Astrocyte (in vitro differentiated cells and primary cell): ENCODE results near the gene NAALADL2. TPM values are rescaled to one million over a fixed set of nuclear protein-coding genes. Genes with fewer than 3 reads are reported as not detected.

Source experiments
- DNase-seq: peaks from one replicate; pipeline ENCODE4 v3.0.0-alpha.2; 2010; ENCODE audit warnings: low read depth
- FAIRE-seq: peaks from 2 replicates; lab custom pipeline; 2011; peaks lifted over from hg19 to GRCh38; lab: Jason Lieb, UNC
- H2AFZ ChIP-seq: 2 replicates; pipeline ENCODE4 v1.6.0; 2012; ENCODE audit warnings: low read depth, low read length, inconsistent platforms
- H3K27ac ChIP-seq: 2 replicates; pipeline ENCODE4 v1.5.1; 2011; ENCODE audit warnings: low read depth, low read length, inconsistent platforms
- H3K27me3 ChIP-seq: 2 replicates; pipeline ENCODE4 v1.6.0; 2011; ENCODE audit warnings: low read length, inconsistent platforms; ENCODE audit not compliant: insufficient read depth
- H3K36me3 ChIP-seq: 2 replicates; pipeline ENCODE4 v1.5.1; 2011; ENCODE audit warnings: low read length, inconsistent platforms; ENCODE audit not compliant: insufficient read depth
- H3K4me1 ChIP-seq: 2 replicates; pipeline ENCODE4 v1.5.1; 2011; ENCODE audit warnings: low read length, inconsistent platforms; ENCODE audit not compliant: insufficient read depth
- H3K4me2 ChIP-seq: 2 replicates; pipeline ENCODE4 v1.6.0; 2012; ENCODE audit warnings: low read length, inconsistent platforms
- H3K4me3 ChIP-seq: 2 replicates; pipeline ENCODE4 v1.5.1; 2011; ENCODE audit warnings: low read depth, mild to moderate bottlenecking, low read length, inconsistent platforms; ENCODE audit not compliant: insufficient read depth
- H3K79me2 ChIP-seq: 2 replicates; pipeline ENCODE4 v1.6.0; 2012; ENCODE audit warnings: mild to moderate bottlenecking, low read length, inconsistent platforms; ENCODE audit not compliant: insufficient read depth
- H3K9ac ChIP-seq: 2 replicates; pipeline ENCODE4 v1.6.0; 2012; ENCODE audit warnings: mild to moderate bottlenecking, low read length, inconsistent platforms
- H3K9me3 ChIP-seq: 2 replicates; pipeline ENCODE4 v1.5.1; 2012; ENCODE audit warnings: low read depth, mild to moderate bottlenecking, low read length, inconsistent platforms; ENCODE audit not compliant: insufficient read depth
- H4K20me1 ChIP-seq: 2 replicates; pipeline ENCODE4 v1.6.0; 2012; ENCODE audit warnings: low read length, inconsistent platforms; ENCODE audit not compliant: insufficient read depth
- H3K27ac Mint-ChIP-seq: one replicate; pipeline ENCODE4 v1.8.0; 2021; ENCODE audit warnings: mild to moderate bottlenecking, mixed read lengths; ENCODE audit not compliant: unreplicated experiment
- H3K27me3 Mint-ChIP-seq: one replicate; pipeline ENCODE4 v1.8.0; 2021; ENCODE audit warnings: low read depth, mixed read lengths; ENCODE audit not compliant: unreplicated experiment
- H3K36me3 Mint-ChIP-seq: one replicate; pipeline ENCODE4 v1.8.0; 2021; ENCODE audit warnings: low read depth, mixed read lengths; ENCODE audit not compliant: unreplicated experiment
- H3K4me1 Mint-ChIP-seq: one replicate; pipeline ENCODE4 v1.8.0; 2021; ENCODE audit warnings: low read depth, mixed read lengths; ENCODE audit not compliant: unreplicated experiment
- H3K4me3 Mint-ChIP-seq: one replicate; pipeline ENCODE4 v1.8.0; 2021; ENCODE audit warnings: mild to moderate bottlenecking, moderate library complexity, mixed read lengths; ENCODE audit not compliant: unreplicated experiment
- H3K9me3 Mint-ChIP-seq: one replicate; pipeline ENCODE4 v1.8.0; 2021; ENCODE audit warnings: mild to moderate bottlenecking, mixed read lengths; ENCODE audit not compliant: unreplicated experiment
- EZH2 ChIP-seq: IDR thresholded peaks from 2 replicates; pipeline ENCODE4 v1.6.1; 2012; ENCODE audit warnings: mild to moderate bottlenecking, low read length, inconsistent platforms; ENCODE audit not compliant: insufficient read depth
- total RNA-seq: library from RNA; stranded (reverse); gene quantifications from 2 replicates; pipeline ENCODE4 v1.2.1, GENCODE V29; 2021
- TF ChIP-seq, protein P1 (sequence below): IDR thresholded peaks from 2 replicates; pipeline ENCODE4 v1.5.1; 2011; ENCODE audit warnings: low read depth, mild to moderate bottlenecking, inconsistent platforms, low read length, moderate library complexity; ENCODE audit not compliant: insufficient read depth

Gene NAALADL2
- total RNA-seq, 1 donor from 2014 or later = 2.7 TPM

DNA sequence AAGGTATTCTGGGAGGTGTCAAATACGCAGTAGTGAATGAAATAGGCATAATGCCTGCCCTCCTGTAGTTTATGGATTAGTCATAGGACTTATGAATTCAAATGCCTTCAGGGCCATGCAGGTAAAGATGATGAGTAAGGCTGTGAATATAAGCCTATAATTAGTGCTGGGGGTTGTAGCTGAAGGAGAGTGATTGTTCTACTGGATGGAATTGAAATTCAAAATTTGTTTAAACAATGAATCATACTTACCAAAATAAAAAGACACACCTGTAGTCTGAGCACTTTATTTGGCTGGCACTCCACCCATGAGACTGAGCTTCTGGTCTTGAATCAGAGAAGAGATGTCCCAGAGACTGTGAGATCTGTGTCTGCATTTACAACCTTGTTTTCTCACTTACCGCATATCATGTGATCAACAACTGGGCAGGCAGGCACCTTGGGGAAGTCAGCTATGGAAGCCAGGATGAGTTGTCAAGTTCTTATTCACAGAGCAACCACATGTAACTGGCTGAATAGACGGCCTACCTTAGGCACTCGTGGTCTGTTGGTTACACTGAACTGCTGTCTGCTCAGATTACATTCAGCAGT lies 291.8 kb downstream of the NAALADL2 start:
- Mint-ChIP-seq H3K9me3 (no peaks in the 10 kb centered on the region), H3K4me1 (peaks cover 3% of the 10 kb centered on the region), H3K27me3 (no peaks in the 10 kb centered on the region), H3K27ac (no peak overlapping the region), H3K4me3 (no peak overlapping the region), H3K36me3 (no peaks in the 10 kb centered on the region)
- Histone ChIP-seq H3K9ac (no peak overlapping the region), H2AFZ (no peak overlapping the region), H3K4me1 (no peaks in the 10 kb centered on the region), H3K36me3 (no peaks in the 10 kb centered on the region), H3K79me2 (no peaks in the 10 kb centered on the region), H3K27ac (no peak overlapping the region), H3K4me2 (no peak overlapping the region), H3K4me3 (no peak overlapping the region), H3K27me3 (no peaks in the 10 kb centered on the region), H3K9me3 (no peaks in the 10 kb centered on the region), H4K20me1 (no peaks in the 10 kb centered on the region)
- FAIRE-seq (no peak), DNase-seq (peak; percentile 30)
- TF ChIP-seq, protein P1, sequence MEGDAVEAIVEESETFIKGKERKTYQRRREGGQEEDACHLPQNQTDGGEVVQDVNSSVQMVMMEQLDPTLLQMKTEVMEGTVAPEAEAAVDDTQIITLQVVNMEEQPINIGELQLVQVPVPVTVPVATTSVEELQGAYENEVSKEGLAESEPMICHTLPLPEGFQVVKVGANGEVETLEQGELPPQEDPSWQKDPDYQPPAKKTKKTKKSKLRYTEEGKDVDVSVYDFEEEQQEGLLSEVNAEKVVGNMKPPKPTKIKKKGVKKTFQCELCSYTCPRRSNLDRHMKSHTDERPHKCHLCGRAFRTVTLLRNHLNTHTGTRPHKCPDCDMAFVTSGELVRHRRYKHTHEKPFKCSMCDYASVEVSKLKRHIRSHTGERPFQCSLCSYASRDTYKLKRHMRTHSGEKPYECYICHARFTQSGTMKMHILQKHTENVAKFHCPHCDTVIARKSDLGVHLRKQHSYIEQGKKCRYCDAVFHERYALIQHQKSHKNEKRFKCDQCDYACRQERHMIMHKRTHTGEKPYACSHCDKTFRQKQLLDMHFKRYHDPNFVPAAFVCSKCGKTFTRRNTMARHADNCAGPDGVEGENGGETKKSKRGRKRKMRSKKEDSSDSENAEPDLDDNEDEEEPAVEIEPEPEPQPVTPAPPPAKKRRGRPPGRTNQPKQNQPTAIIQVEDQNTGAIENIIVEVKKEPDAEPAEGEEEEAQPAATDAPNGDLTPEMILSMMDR = no peak
- TF ChIP-seq EZH2 = no peak

DNA sequence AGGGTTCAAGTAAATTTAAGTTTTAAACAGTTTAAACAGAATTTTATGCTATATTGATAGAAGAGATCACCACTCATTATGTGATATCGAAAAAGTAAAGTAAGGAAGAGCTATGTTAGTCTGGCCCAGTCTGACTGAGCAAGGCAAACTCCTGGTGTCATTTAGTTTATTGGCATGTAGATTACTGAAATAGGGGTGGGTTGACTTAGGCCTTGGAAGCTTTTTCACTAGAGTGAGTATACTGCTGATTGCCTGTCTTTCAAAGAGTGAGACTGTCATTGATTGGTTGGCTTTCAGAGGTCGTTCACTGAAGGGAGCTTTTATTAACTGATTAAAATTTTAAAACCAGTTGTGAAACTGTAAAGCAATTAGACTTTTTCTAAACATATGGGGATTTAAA lies 294.5 kb downstream of the NAALADL2 start:
- H3K4me3 Mint-ChIP-seq = no peak overlapping the region
- no peak for FAIRE-seq
- no peaks in the 10 kb centered on the region for H3K79me2 ChIP-seq
- H2AFZ ChIP-seq = no peak overlapping the region
- H3K4me1 ChIP-seq = no peaks in the 10 kb centered on the region
- H3K9ac ChIP-seq = no peak overlapping the region
- H4K20me1 ChIP-seq = no peaks in the 10 kb centered on the region
- no peaks in the 10 kb centered on the region for H3K27me3 Mint-ChIP-seq
- H3K36me3 ChIP-seq = no peaks in the 10 kb centered on the region
- TF ChIP-seq EZH2 = no peak
- TF ChIP-seq, protein P1 = no peak
- H3K27ac ChIP-seq = no peak overlapping the region
- H3K27me3 ChIP-seq = no peaks in the 10 kb centered on the region
- no peaks in the 10 kb centered on the region for H3K9me3 Mint-ChIP-seq
- H3K36me3 Mint-ChIP-seq = no peaks in the 10 kb centered on the region
- H3K9me3 ChIP-seq = no peaks in the 10 kb centered on the region
- no peak for DNase-seq
- H3K27ac Mint-ChIP-seq = no peak overlapping the region
- H3K4me2 ChIP-seq = no peak overlapping the region
- no peak overlapping the region for H3K4me3 ChIP-seq
- H3K4me1 Mint-ChIP-seq = peaks cover 3% of the 10 kb centered on the region

DNA sequence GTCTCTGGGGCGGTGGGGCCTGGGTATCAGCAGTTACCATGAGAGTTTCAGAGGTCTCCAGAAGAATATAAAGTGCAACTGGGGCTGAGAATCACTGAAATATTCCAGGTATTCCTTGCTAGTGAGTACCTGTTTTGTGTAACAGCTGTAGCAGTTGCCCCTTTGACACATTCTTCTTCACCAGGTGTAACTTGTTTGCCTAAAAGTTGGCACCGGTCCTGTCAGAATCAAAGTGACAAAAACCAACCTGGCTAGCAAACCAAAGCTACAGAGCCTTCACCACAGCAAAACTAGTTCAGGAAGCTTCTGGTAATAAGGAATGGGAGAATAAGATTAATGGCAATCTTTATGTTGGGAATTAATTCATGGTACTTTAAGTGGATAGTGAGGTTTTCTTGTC lies 296.0 kb downstream of the NAALADL2 start:
- no peaks in the 10 kb centered on the region for H3K27me3 ChIP-seq
- no peaks in the 10 kb centered on the region for H3K36me3 ChIP-seq
- FAIRE-seq = no peak
- H3K4me1 Mint-ChIP-seq = peaks cover 3% of the 10 kb centered on the region
- no peak overlapping the region for H3K4me3 Mint-ChIP-seq
- no peaks in the 10 kb centered on the region for H4K20me1 ChIP-seq
- no peaks in the 10 kb centered on the region for H3K79me2 ChIP-seq
- no peak overlapping the region for H3K4me3 ChIP-seq
- no peak overlapping the region for H2AFZ ChIP-seq
- H3K4me2 ChIP-seq = no peak overlapping the region
- no peaks in the 10 kb centered on the region for H3K4me1 ChIP-seq
- TF ChIP-seq, protein P1 = no peak
- TF ChIP-seq EZH2 = no peak
- H3K27ac Mint-ChIP-seq = no peak overlapping the region
- H3K27ac ChIP-seq = no peak overlapping the region
- no peaks in the 10 kb centered on the region for H3K9me3 ChIP-seq
- no peak for DNase-seq
- no peak overlapping the region for H3K9ac ChIP-seq
- H3K27me3 Mint-ChIP-seq = no peaks in the 10 kb centered on the region
- H3K36me3 Mint-ChIP-seq = no peaks in the 10 kb centered on the region
- no peaks in the 10 kb centered on the region for H3K9me3 Mint-ChIP-seq
